H1 (cell line): ENCODE measurements around the gene ITGAE. TPM values are rescaled to one million over a fixed set of nuclear protein-coding genes. Genes with fewer than 3 reads are reported as not detected.

ENCODE experiments used
- CHD1 ChIP-seq: IDR thresholded peaks from 2 replicates; pipeline ENCODE4 v1.6.1; 2012; ENCODE audit warnings: low read depth, low read length, improper control_type of control experiment
- CHD2 ChIP-seq: IDR thresholded peaks from 2 replicates; pipeline ENCODE4 v1.6.1; 2012; ENCODE audit warnings: low read length, improper control_type of control experiment
- JUN ChIP-seq: IDR thresholded peaks from 2 replicates; pipeline ENCODE4 v1.6.1; 2011; ENCODE audit warnings: low read depth, mild to moderate bottlenecking, improper control_type of control experiment, low read length
- RAD21 ChIP-seq, 2 experiments: IDR thresholded peaks in 1 of 2; conservative IDR thresholded peaks in 1 of 2; 2 replicates each; pipeline ENCODE4 v1.6.1; 2011; ENCODE audit warnings: low read depth in 2 of 2, low read length in 2 of 2, improper control_type of control experiment in 1 of 2, inconsistent platforms in 1 of 2, mild to moderate bottlenecking in 1 of 2, moderate library complexity in 1 of 2
- RBBP5 ChIP-seq: IDR thresholded peaks from 2 replicates; pipeline ENCODE4 v1.7.1; 2012; ENCODE audit warnings: low read depth, mild to moderate bottlenecking, inconsistent platforms, low read length, moderate library complexity, borderline replicate concordance
- TAF7 ChIP-seq: optimal IDR thresholded peaks from 2 replicates; pipeline ENCODE3; 2011; ENCODE audit warnings: low read depth, mild to moderate bottlenecking, inconsistent platforms, low read length, moderate library complexity, borderline replicate concordance
- YY1 ChIP-seq: IDR thresholded peaks from 2 replicates; pipeline ENCODE4 v1.6.1; 2011; ENCODE audit warnings: low read depth, mild to moderate bottlenecking, low read length
- polyA plus RNA-seq, 7 experiments: library from polyadenylated mRNA; depleted of rRNA in 3 of 7; stranded (reverse) in 5 of 7; unstranded in 2 of 7; fragments of >200 nt in 5 of 7; fragments of 200-250 nt in 2 of 7; gene quantifications; 1 replicate in 5 of 7; 2 replicates in 1 of 7; 4 replicates in 1 of 7; pipeline versions ENCODE4 v1.2.1 to v1.2.3, GENCODE V29; 2011 to 2013; ENCODE audit warnings: missing spikeins in 2 of 7, mixed read lengths in 2 of 7
- total RNA-seq: library from RNA; stranded (reverse); fragmentation: NEBNext Ultra II Directional; extraction: Animal tissue kit (Norgen Biotek cat#: 25700); gene quantifications from 2 replicates; pipeline ENCODE4 v1.2.1, GENCODE V29; 2021
- TF ChIP-seq, protein P1 (sequence below): fragments of 300-600 bp; sonication (generic); IDR thresholded peaks from 2 replicates; pipeline ENCODE4 v1.7.1; 2012; ENCODE audit warnings: low read length, moderate library complexity, mild to moderate bottlenecking, inconsistent platforms; ENCODE audit not compliant: insufficient replicate concordance
- TF ChIP-seq, protein P2 (sequence below): IDR thresholded peaks from 2 replicates; pipeline ENCODE4 v1.6.1; 2012; ENCODE audit warnings: inconsistent platforms

Gene ITGAE
- total and polyA plus RNA-seq, 2 of the 8 experiments (the other 6 are each of a cell fraction or from before 2014, with no cell fraction given): 23.2 to 43.1 TPM

DNA sequence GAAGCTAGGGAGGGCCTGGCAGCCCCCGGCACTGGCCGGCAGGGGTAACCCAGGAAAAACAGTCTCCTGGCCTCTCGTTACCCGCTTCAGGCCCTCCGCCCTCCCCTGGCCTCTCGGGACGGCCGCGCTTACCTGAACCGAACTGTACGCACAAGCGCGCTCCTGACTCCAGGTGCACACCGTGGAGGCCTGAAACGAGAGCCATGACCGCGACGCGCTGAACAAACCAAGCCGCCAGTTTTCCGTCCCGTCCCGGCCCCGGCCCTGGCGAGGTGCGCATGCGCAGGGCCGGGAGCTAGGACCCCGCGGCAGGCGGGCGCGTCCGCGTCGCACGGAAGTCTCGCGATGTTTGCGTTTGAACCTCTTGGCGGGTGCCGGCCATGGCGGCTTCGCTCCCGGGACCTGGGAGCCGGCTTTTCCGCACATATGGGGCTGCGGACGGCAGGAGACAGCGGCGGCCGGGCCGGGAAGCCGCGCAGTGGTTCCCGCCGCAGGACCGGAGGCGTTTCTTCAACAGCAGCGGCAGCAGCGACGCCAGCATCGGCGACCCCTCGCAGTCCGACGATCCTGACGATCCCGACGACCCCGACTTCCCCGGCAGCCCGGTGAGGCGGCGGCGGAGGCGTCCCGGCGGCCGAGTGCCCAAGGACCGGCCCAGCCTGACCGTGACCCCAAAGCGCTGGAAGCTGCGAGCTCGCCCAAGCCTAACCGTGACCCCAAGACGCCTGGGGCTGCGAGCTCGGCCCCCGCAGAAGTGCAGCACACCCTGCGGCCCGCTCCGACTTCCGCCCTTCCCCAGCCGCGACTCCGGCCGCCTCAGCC, 77.2 kb downstream of the ITGAE start, which contains the start of gene HASPIN (continued):
- no peak for TF ChIP-seq RAD21 (IDR thresholded peaks at IDR 0.05 in 1 of 2, conservative IDR thresholded peaks at IDR 0.05 in 1 of 2; ENCODE audit: low read depth in 2 of 2, low read length in 2 of 2)
- peak; percentile 71 for TF ChIP-seq TAF7
- TF ChIP-seq YY1: peak; percentile 92
- TF ChIP-seq, protein P1, sequence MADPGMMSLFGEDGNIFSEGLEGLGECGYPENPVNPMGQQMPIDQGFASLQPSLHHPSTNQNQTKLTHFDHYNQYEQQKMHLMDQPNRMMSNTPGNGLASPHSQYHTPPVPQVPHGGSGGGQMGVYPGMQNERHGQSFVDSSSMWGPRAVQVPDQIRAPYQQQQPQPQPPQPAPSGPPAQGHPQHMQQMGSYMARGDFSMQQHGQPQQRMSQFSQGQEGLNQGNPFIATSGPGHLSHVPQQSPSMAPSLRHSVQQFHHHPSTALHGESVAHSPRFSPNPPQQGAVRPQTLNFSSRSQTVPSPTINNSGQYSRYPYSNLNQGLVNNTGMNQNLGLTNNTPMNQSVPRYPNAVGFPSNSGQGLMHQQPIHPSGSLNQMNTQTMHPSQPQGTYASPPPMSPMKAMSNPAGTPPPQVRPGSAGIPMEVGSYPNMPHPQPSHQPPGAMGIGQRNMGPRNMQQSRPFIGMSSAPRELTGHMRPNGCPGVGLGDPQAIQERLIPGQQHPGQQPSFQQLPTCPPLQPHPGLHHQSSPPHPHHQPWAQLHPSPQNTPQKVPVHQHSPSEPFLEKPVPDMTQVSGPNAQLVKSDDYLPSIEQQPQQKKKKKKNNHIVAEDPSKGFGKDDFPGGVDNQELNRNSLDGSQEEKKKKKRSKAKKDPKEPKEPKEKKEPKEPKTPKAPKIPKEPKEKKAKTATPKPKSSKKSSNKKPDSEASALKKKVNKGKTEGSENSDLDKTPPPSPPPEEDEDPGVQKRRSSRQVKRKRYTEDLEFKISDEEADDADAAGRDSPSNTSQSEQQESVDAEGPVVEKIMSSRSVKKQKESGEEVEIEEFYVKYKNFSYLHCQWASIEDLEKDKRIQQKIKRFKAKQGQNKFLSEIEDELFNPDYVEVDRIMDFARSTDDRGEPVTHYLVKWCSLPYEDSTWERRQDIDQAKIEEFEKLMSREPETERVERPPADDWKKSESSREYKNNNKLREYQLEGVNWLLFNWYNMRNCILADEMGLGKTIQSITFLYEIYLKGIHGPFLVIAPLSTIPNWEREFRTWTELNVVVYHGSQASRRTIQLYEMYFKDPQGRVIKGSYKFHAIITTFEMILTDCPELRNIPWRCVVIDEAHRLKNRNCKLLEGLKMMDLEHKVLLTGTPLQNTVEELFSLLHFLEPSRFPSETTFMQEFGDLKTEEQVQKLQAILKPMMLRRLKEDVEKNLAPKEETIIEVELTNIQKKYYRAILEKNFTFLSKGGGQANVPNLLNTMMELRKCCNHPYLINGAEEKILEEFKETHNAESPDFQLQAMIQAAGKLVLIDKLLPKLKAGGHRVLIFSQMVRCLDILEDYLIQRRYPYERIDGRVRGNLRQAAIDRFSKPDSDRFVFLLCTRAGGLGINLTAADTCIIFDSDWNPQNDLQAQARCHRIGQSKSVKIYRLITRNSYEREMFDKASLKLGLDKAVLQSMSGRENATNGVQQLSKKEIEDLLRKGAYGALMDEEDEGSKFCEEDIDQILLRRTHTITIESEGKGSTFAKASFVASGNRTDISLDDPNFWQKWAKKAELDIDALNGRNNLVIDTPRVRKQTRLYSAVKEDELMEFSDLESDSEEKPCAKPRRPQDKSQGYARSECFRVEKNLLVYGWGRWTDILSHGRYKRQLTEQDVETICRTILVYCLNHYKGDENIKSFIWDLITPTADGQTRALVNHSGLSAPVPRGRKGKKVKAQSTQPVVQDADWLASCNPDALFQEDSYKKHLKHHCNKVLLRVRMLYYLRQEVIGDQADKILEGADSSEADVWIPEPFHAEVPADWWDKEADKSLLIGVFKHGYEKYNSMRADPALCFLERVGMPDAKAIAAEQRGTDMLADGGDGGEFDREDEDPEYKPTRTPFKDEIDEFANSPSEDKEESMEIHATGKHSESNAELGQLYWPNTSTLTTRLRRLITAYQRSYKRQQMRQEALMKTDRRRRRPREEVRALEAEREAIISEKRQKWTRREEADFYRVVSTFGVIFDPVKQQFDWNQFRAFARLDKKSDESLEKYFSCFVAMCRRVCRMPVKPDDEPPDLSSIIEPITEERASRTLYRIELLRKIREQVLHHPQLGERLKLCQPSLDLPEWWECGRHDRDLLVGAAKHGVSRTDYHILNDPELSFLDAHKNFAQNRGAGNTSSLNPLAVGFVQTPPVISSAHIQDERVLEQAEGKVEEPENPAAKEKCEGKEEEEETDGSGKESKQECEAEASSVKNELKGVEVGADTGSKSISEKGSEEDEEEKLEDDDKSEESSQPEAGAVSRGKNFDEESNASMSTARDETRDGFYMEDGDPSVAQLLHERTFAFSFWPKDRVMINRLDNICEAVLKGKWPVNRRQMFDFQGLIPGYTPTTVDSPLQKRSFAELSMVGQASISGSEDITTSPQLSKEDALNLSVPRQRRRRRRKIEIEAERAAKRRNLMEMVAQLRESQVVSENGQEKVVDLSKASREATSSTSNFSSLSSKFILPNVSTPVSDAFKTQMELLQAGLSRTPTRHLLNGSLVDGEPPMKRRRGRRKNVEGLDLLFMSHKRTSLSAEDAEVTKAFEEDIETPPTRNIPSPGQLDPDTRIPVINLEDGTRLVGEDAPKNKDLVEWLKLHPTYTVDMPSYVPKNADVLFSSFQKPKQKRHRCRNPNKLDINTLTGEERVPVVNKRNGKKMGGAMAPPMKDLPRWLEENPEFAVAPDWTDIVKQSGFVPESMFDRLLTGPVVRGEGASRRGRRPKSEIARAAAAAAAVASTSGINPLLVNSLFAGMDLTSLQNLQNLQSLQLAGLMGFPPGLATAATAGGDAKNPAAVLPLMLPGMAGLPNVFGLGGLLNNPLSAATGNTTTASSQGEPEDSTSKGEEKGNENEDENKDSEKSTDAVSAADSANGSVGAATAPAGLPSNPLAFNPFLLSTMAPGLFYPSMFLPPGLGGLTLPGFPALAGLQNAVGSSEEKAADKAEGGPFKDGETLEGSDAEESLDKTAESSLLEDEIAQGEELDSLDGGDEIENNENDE: no peak
- no peak; the same call in 1 of the 2 replicates for TF ChIP-seq CHD1
- peak; percentile 88 for TF ChIP-seq RBBP5
- TF ChIP-seq CHD2: peak; percentile 98
- no peak for TF ChIP-seq JUN
- TF ChIP-seq, protein P2, sequence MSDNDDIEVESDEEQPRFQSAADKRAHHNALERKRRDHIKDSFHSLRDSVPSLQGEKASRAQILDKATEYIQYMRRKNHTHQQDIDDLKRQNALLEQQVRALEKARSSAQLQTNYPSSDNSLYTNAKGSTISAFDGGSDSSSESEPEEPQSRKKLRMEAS: peak; percentile 79
